Measurements from ENCODE around the gene CCSAP.

CCSAP gene

GRCh38 chr1:229352975-229353374, 10.1 kb upstream of the CCSAP start:
- Histone ChIP-seq H3K4me2 (no peak overlapping the region), H3K4me3 (no peak overlapping the region), H3K36me3 (no peaks in the 10 kb centered on the region), H4K20me1 (no peaks in the 10 kb centered on the region), H3K9me3 (replicated peaks in 1 of 11) (peaks cover 17 to 27% (median 24%) of the 10 kb centered on the region in 11 experiments), H3K4me1 (peaks cover 0 to under 1% (median 0%) of the 10 kb centered on the region in 10 experiments; a peak in 1 of 20 replicates), H3K9ac (no peak overlapping the region), H3K27me3 (no peaks in the 10 kb centered on the region), H3K27ac (no peak overlapping the region)
- no peak for TF ChIP-seq Cebpa-rat (IDR thresholded peaks at IDR 0.05)

GRCh38 chr1:229349463-229350385, 6.9 kb upstream of the CCSAP start:
- Histone ChIP-seq H3K4me2 (no peak overlapping the region), H3K9me3 (replicated peaks in 1 of 11) (peaks cover 9 to 14% (median 11%) of the 10 kb centered on the region in 11 experiments), H3K36me3 (no peaks in the 10 kb centered on the region), H3K27ac (no peak overlapping the region), H4K20me1 (no peaks in the 10 kb centered on the region), H3K27me3 (no peaks in the 10 kb centered on the region), H3K4me1 (peaks cover 0 to 8% (median 0%) of the 10 kb centered on the region in 10 experiments; a peak in 1 of 20 replicates), H3K9ac (no peak overlapping the region), H3K4me3 (no peak overlapping the region)
- TF ChIP-seq Cebpa-rat (IDR thresholded peaks at IDR 0.05): no peak

GRCh38 chr1:229347528-229347927, 4.7 kb upstream of the CCSAP start:
- Histone ChIP-seq H3K4me3 (no peak overlapping the region), H3K9me3 (replicated peaks in 1 of 11) (no peaks in the 10 kb centered on the region), H3K27ac (no peak overlapping the region), H3K27me3 (peaks cover 0 to 4% (median 0%) of the 10 kb centered on the region in 11 experiments; a peak in 1 of 22 replicates), H4K20me1 (no peaks in the 10 kb centered on the region), H3K9ac (no peak overlapping the region), H3K4me2 (peak overlapping the region in 1 of 11 experiments; percentile 12; a peak in 3 of 22 replicates), H3K4me1 (peaks cover 0 to 14% (median 10%) of the 10 kb centered on the region in 10 experiments; a peak in 16 of 20 replicates), H3K36me3 (no peaks in the 10 kb centered on the region)
- no peak for TF ChIP-seq Cebpa-rat (IDR thresholded peaks at IDR 0.05)

- H4K20me1 ChIP-seq: peaks cover 0 to 13% (median 0%) of the 10 kb centered on the region in 11 experiments; a peak in 4 of 22 replicates
Measured at GRCh38 chr1:229344937-229345684, 2.3 kb upstream of the CCSAP start.

GRCh38 chr1:229344139-229344538, 1.3 kb upstream of the CCSAP start:
- H4K20me1 ChIP-seq: peaks cover 0 to 22% (median 0%) of the 10 kb centered on the region in 11 experiments; a peak in 5 of 22 replicates
- peaks cover 20 to 36% (median 32%) of the 10 kb centered on the region in 10 experiments for H3K4me1 ChIP-seq
- H3K36me3 ChIP-seq: no peaks in the 10 kb centered on the region
- no peak overlapping the region for H3K9ac ChIP-seq
- TF ChIP-seq Cebpa-rat (IDR thresholded peaks at IDR 0.05): no peak
- H3K4me2 ChIP-seq: peak overlapping the region in 10 of 11 experiments; percentile 87 to 98 (median 93); a peak in 17 of 22 replicates
- H3K9me3 ChIP-seq (replicated peaks in 1 of 11): no peaks in the 10 kb centered on the region
- H3K4me3 ChIP-seq: no peak overlapping the region
- H3K27ac ChIP-seq: no peak overlapping the region
- H3K27me3 ChIP-seq: peaks cover 0 to 4% (median 0%) of the 10 kb centered on the region in 11 experiments; a peak in 1 of 22 replicates

More at GRCh38 chr1:229344937-229345684, 2.3 kb upstream of the CCSAP start:
- H3K4me2 ChIP-seq: no peak overlapping the region
- H3K4me1 ChIP-seq: peaks cover 10 to 26% (median 22%) of the 10 kb centered on the region in 10 experiments
- no peak overlapping the region for H3K9ac ChIP-seq
- H3K36me3 ChIP-seq: no peaks in the 10 kb centered on the region
- H3K9me3 ChIP-seq (replicated peaks in 1 of 11): no peaks in the 10 kb centered on the region
- no peak overlapping the region for H3K27ac ChIP-seq
- no peak for TF ChIP-seq Cebpa-rat (IDR thresholded peaks at IDR 0.05)
- peaks cover 0 to 4% (median 0%) of the 10 kb centered on the region in 11 experiments; a peak in 1 of 22 replicates for H3K27me3 ChIP-seq
- no peak overlapping the region for H3K4me3 ChIP-seq

GRCh38 chr1:229341774-229342655, 832 bp downstream of the CCSAP start:
- H3K27ac ChIP-seq: peak overlapping the region; percentile 76 to 93 (median 86)
- H3K4me2 ChIP-seq: peak overlapping the region; percentile 82 to 98 (median 93)
- peaks cover 0 to 4% (median 0%) of the 10 kb centered on the region in 11 experiments; a peak in 1 of 22 replicates for H3K27me3 ChIP-seq
- no peaks in the 10 kb centered on the region for H3K36me3 ChIP-seq
- no peaks in the 10 kb centered on the region for H3K9me3 ChIP-seq (replicated peaks in 1 of 11)
- H3K4me3 ChIP-seq: peak overlapping the region; percentile 72 to 92 (median 80)
- peak in 7 of 11 experiments; percentile 12 to 64 (median 50); a peak in 9 of 22 replicates for TF ChIP-seq Cebpa-rat (IDR thresholded peaks at IDR 0.05)
- H3K9ac ChIP-seq: peak overlapping the region; percentile 85 to 91 (median 89)
- peaks cover 0 to 24% (median 0%) of the 10 kb centered on the region in 11 experiments; a peak in 7 of 22 replicates for H4K20me1 ChIP-seq
- peaks cover 35 to 56% (median 51%) of the 10 kb centered on the region in 10 experiments for H3K4me1 ChIP-seq

GRCh38 chr1:229340496-229340895, 2.4 kb downstream of the CCSAP start:
- Histone ChIP-seq H4K20me1 (peaks cover 0 to 35% (median 0%) of the 10 kb centered on the region in 11 experiments; a peak in 8 of 22 replicates), H3K27me3 (peaks cover 0 to 4% (median 0%) of the 10 kb centered on the region in 11 experiments; a peak in 1 of 22 replicates), H3K4me1 (peaks cover 42 to 71% (median 63%) of the 10 kb centered on the region in 10 experiments), H3K4me3 (peak overlapping the region; percentile 72 to 92 (median 80)), H3K9ac (peak overlapping the region; percentile 85 to 91 (median 89)), H3K4me2 (peak overlapping the region; percentile 82 to 98 (median 93)), H3K9me3 (replicated peaks in 1 of 11) (peaks cover 0 to 2% (median under 1%) of the 10 kb centered on the region in 11 experiments; a peak in 5 of 22 replicates), H3K36me3 (peaks cover 2 to 5% (median 2%) of the 10 kb centered on the region in 11 experiments), H3K27ac (peak overlapping the region in 8 of 11 experiments; percentile 84 to 93 (median 86); a peak in 12 of 22 replicates)
- TF ChIP-seq Cebpa-rat (IDR thresholded peaks at IDR 0.05): no peak

Data from BLaER1 treated with 17β-estradiol and CSF1 and Interleukin-3, amounts not matched to agents 10 nM and 100 nM (cell line).